GM19043 (cell line): ENCODE data around the gene ARFGAP2.
"Not testable (repeated sequence)": the region's sequence is repeated elsewhere in the genome, so short reads cannot be mapped to it uniquely, and the experiment has no call there.

Source experiments
- ATAC-seq: cut with Tn5 transposase; IDR thresholded peaks from one replicate; pipeline ENCODE4 v1.9.1; 2021; ENCODE audit warnings: low read depth; ENCODE audit not compliant: unreplicated experiment

ARFGAP2 gene

DNA sequence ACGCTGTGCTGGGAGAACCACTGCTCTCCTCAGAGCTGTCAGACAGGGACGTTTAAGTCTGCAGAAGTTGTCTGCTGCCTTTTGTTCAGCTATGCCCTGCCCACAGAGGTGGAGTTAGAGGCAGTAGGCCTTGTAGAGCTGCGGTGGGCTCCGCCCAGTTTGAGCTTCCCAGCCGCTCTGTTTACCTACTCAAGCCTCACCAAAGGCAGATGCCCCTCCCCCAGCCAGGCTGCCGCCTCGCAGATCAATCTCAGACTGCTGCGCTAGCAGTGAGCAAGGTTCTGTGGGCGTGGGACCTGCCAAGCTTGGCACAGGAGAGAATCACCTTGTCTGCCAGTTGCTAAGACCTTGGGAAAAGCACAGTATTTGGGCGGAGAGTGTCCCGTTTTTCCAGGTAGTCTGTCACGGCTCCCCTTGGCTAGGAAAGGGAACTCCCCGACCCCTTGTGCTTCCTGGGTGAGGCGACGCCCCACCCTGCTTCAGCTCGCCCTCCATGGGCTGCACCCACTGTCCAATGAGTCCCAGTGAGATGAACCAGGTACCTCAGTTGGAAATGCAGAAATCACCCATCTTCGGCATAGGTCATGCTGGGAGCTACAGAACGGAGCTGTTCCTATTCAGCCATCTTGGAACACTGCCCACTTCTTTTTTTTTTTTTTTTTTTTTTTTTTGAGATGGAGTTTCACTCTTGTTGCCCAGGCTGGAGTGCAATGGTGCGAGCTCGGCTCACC lies 57.6 kb downstream of the ARFGAP2 start:
- ATAC-seq: not testable (repeated sequence)
